Measurements from ENCODE around the gene CRABP2.

The CRABP2 gene

DNA sequence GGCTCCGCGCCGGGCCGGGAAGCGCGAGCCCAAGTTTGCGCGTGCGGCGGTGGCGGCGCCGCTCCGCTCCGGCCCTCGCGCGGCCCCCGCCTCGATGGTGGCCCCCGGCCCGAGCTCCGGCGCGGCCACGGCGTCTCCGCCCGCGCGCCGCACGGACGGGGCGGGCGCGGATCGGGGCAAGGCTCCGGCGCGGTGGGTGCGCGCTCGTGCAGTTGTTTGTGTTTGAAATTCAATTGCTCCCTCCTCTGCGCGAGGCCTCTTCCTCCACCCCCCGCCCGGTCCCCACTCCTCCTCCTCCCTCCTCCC lies 46.0 kb upstream of the CRABP2 start, which contains the start of gene HDGF:
HDGF (minus strand) TSS at position 225 of the 306 bp plus-strand sequence. CDS start 246 bp downstream, outside the sequence.
- H2AFZ ChIP-seq (ENCODE audit: low read depth, low read length): peak within 1 kb of the TSS; percentile 53

DNA sequence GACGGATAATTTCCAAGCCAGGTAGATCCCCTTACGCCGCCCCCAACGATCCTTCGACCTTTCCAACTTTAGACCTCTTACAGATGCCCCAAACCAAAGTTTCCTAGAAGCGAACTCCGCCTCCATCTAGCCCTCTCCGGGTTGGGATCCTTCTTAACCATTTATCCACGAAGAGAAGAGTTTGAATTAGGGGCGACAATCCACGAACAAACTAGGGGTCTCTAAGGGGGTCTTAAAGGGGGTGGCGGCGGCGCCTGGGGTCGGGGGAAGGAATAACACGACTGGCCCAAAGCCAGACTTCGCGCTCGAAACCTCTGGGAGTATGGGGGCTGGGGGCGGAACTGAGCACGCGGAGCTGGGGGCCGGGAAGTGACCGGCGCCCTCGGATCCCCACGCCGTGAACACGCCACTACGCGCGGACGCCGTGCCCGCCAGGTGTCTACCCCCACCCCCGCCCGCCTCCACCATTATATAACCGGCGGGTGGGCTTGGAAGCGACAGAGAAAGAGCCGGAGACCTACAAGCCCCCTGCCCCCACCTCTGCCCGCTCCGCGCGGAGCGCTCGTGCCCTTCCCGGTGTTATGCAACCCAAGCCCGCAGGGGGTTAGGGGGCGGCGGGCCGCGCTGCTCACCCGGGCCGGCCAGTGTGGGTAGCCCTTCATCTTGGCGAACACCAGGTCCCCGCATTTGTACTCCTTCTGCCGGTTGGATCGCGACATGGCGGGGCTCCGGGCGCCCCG lies 45.5 kb upstream of the CRABP2 start:
- Histone ChIP-seq H3K36me3 (replicated peaks; ENCODE audit: low read depth, low read length) (peaks cover 24% of the 10 kb centered on the region), H3K4me2 (ENCODE audit: low read length) (peak overlapping the region; percentile 97), H3K9ac (ENCODE audit: low read length) (peak overlapping the region; percentile 100), H3K4me1 (ENCODE audit: low read length) (peaks cover 45% of the 10 kb centered on the region), H3K27me3 (ENCODE audit: low read depth, low read length) (no peaks in the 10 kb centered on the region), H3K79me2 (ENCODE audit: low read length) (peaks cover 73% of the 10 kb centered on the region), H3K27ac (ENCODE audit: low read length) (peak overlapping the region; percentile 86), H4K20me1 (ENCODE audit: insufficient read depth, low read length) (peaks cover 24% of the 10 kb centered on the region), H2AFZ (ENCODE audit: low read depth, low read length) (no peak overlapping the region), H3K4me3 (ENCODE audit: low read length) (peak overlapping the region; percentile 89), H3K9me3 (ENCODE audit: insufficient read depth, low read length) (no peaks in the 10 kb centered on the region)
- TF ChIP-seq, protein P1, sequence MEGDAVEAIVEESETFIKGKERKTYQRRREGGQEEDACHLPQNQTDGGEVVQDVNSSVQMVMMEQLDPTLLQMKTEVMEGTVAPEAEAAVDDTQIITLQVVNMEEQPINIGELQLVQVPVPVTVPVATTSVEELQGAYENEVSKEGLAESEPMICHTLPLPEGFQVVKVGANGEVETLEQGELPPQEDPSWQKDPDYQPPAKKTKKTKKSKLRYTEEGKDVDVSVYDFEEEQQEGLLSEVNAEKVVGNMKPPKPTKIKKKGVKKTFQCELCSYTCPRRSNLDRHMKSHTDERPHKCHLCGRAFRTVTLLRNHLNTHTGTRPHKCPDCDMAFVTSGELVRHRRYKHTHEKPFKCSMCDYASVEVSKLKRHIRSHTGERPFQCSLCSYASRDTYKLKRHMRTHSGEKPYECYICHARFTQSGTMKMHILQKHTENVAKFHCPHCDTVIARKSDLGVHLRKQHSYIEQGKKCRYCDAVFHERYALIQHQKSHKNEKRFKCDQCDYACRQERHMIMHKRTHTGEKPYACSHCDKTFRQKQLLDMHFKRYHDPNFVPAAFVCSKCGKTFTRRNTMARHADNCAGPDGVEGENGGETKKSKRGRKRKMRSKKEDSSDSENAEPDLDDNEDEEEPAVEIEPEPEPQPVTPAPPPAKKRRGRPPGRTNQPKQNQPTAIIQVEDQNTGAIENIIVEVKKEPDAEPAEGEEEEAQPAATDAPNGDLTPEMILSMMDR (IDR thresholded peaks at IDR 0.05; ENCODE audit: low read depth, low read length): no peak
- no peak for TF ChIP-seq EZH2phosphoT487 (IDR thresholded peaks at IDR 0.05; ENCODE audit: low read depth)

More for the DNA sequence above, 46.0 kb upstream of the CRABP2 start, which contains the start of gene HDGF:
- Histone ChIP-seq H3K36me3 (replicated peaks; ENCODE audit: low read depth, low read length) (peaks cover 21% of the 10 kb centered on the region), H3K27me3 (ENCODE audit: low read depth, low read length) (no peaks in the 10 kb centered on the region), H3K79me2 (ENCODE audit: low read length) (peaks cover 68% of the 10 kb centered on the region), H3K9ac (ENCODE audit: low read length) (peak within 1 kb of the TSS; percentile 100), H3K4me1 (ENCODE audit: low read length) (peaks cover 40% of the 10 kb centered on the region), H3K27ac (ENCODE audit: low read length) (peak within 1 kb of the TSS; percentile 86), H3K4me2 (ENCODE audit: low read length) (peak within 1 kb of the TSS; percentile 97), H3K9me3 (ENCODE audit: insufficient read depth, low read length) (no peaks in the 10 kb centered on the region), H4K20me1 (ENCODE audit: insufficient read depth, low read length) (peaks cover 18% of the 10 kb centered on the region), H3K4me3 (ENCODE audit: low read length) (peak within 1 kb of the TSS; percentile 89)
- TF ChIP-seq, protein P1 (IDR thresholded peaks at IDR 0.05; ENCODE audit: low read depth, low read length): no peak
- no peak for TF ChIP-seq EZH2phosphoT487 (IDR thresholded peaks at IDR 0.05; ENCODE audit: low read depth)

DNA sequence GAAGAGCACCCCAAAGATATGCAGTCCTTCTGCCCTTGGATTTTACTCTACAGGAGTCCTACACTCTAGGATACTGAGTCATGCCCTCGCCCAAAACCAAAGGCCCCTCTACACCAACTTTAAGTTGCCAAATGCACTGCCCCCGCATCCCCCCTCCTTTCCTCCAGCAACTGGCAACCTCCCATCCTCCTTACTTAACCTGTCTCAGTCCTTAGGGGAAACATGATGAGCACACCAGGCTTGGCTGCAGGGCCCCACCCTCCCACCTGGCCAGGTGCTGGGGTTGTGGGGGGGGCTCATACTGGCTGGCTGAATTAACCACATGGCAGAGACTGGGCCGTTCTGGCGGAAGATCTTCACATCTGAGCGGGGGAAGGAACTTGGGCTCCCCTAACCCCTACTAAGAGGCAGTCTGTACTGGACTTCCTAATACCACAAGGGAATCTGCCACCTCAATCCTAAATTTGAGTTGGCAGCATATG lies 44.8 kb upstream of the CRABP2 start:
- peak overlapping the region; percentile 100 for H3K9ac ChIP-seq (ENCODE audit: low read length)
- peaks cover 80% of the 10 kb centered on the region for H3K79me2 ChIP-seq (ENCODE audit: low read length)
- H3K27ac ChIP-seq (ENCODE audit: low read length): peak overlapping the region; percentile 86
- H4K20me1 ChIP-seq (ENCODE audit: insufficient read depth, low read length): peaks cover 30% of the 10 kb centered on the region
- peak overlapping the region; percentile 97 for H3K4me2 ChIP-seq (ENCODE audit: low read length)
- H3K4me1 ChIP-seq (ENCODE audit: low read length): peaks cover 45% of the 10 kb centered on the region
- no peaks in the 10 kb centered on the region for H3K9me3 ChIP-seq (ENCODE audit: insufficient read depth, low read length)
- no peak for TF ChIP-seq EZH2phosphoT487 (IDR thresholded peaks at IDR 0.05; ENCODE audit: low read depth)
- TF ChIP-seq, protein P1 (IDR thresholded peaks at IDR 0.05; ENCODE audit: low read depth, low read length): no peak
- H3K36me3 ChIP-seq (replicated peaks; ENCODE audit: low read depth, low read length): peaks cover 30% of the 10 kb centered on the region
- no peaks in the 10 kb centered on the region for H3K27me3 ChIP-seq (ENCODE audit: low read depth, low read length)
- H2AFZ ChIP-seq (ENCODE audit: low read depth, low read length): no peak overlapping the region
- H3K4me3 ChIP-seq (ENCODE audit: low read length): peak overlapping the region; percentile 89

DNA sequence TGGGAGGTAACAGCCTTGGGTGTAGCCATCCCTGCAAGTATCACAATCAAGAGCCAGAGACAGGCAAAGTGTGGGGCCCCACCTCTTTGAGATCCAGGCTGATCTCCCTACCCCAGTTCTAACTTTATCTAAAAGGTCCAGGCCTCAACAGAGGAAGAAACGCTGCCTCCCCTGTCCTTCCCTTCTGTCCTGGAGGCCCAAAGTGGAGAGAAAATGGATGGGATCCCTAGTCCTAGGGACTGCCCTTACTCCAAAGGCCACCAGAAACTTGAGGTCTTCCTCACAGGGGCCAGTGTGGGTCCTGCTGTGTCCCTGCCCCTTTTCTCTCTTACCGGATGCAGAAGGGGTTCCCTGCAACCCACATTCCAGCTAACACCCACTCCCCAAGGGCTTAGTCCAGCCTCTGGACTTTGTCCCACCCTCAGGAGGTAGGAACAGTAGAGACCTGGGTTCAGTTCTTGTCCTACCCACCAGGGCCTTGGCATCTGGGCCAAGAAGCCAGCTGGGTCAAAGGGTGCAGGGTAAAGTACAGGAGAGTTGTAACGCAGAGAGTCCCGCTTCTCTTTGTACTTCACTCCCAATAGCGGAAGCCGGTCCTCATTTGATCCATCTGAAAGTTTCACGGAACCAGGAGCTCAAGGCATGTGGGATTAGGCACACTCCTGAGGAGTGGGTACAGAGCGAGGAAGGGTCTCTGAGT lies 44.2 kb upstream of the CRABP2 start:
- Histone ChIP-seq H4K20me1 (ENCODE audit: insufficient read depth, low read length) (peaks cover 30% of the 10 kb centered on the region), H3K36me3 (replicated peaks; ENCODE audit: low read depth, low read length) (peaks cover 37% of the 10 kb centered on the region), H3K9ac (ENCODE audit: low read length) (peak overlapping the region; percentile 100), H3K4me1 (ENCODE audit: low read length) (peaks cover 45% of the 10 kb centered on the region), H3K4me2 (ENCODE audit: low read length) (peak overlapping the region; percentile 97), H2AFZ (ENCODE audit: low read depth, low read length) (no peak overlapping the region), H3K4me3 (ENCODE audit: low read length) (peak overlapping the region; percentile 89), H3K27ac (ENCODE audit: low read length) (peak overlapping the region; percentile 86), H3K27me3 (ENCODE audit: low read depth, low read length) (no peaks in the 10 kb centered on the region), H3K9me3 (ENCODE audit: insufficient read depth, low read length) (no peaks in the 10 kb centered on the region), H3K79me2 (ENCODE audit: low read length) (peaks cover 87% of the 10 kb centered on the region)
- no peak for TF ChIP-seq EZH2phosphoT487 (IDR thresholded peaks at IDR 0.05; ENCODE audit: low read depth)
- TF ChIP-seq, protein P1 (IDR thresholded peaks at IDR 0.05; ENCODE audit: low read depth, low read length): no peak
